Epidermal melanocyte (primary cell): Measurements from ENCODE around the gene PYGO2.
"Not testable (repeated sequence)": the region's sequence is repeated elsewhere in the genome, so short reads cannot be mapped to it uniquely, and the experiment has no call there.

Experiments
- DNase-seq: peaks from one replicate; pipeline ENCODE4 v3.0.0; 2011; ENCODE audit warnings: low spot score; ENCODE audit not compliant: insufficient read length

The PYGO2 gene

GRCh38 chr1:155000726-155001424 lies 39.3 kb upstream of the PYGO2 start:
- DNase-seq = peak; percentile 97

- DNase-seq = no peak
Measured at GRCh38 chr1:155000411-155000725, 38.8 kb upstream of the PYGO2 start.

GRCh38 chr1:154999571-155000410 lies 38.2 kb upstream of the PYGO2 start:
- no peak for DNase-seq

- no peak for DNase-seq
Measured at GRCh38 chr1:154998818-154999570, 37.4 kb upstream of the PYGO2 start.

GRCh38 chr1:154998201-154998780 lies 36.7 kb upstream of the PYGO2 start:
- DNase-seq = no peak

GRCh38 chr1:154996966-154997701 lies 35.6 kb upstream of the PYGO2 start:
- DNase-seq = no peak

GRCh38 chr1:154995301-154995983 lies 33.9 kb upstream of the PYGO2 start:
- peak; percentile 79 for DNase-seq

- no peak for DNase-seq
Measured at GRCh38 chr1:154994591-154994990, 33.0 kb upstream of the PYGO2 start.

- no peak for DNase-seq
Measured at GRCh38 chr1:154994269-154994587, 32.6 kb upstream of the PYGO2 start.

GRCh38 chr1:154993572-154994268 lies 32.1 kb upstream of the PYGO2 start, which contains the start of gene LENEP:
Gene LENEP, plus strand, starts transcription at chr1:154993586. Its CDS starts 22 bp downstream, at chr1:154993608.
- DNase-seq = no peak

- DNase-seq = no peak
Measured at GRCh38 chr1:154992721-154993571, 31.4 kb upstream of the PYGO2 start.

- DNase-seq = no peak
Measured at GRCh38 chr1:154990276-154990675, 28.7 kb upstream of the PYGO2 start.

GRCh38 chr1:154989195-154989860 lies 27.7 kb upstream of the PYGO2 start:
- DNase-seq = no peak

- no peak for DNase-seq
Measured at GRCh38 chr1:154988058-154988954, 26.7 kb upstream of the PYGO2 start.

- no peak for DNase-seq
Measured at GRCh38 chr1:154987326-154987725, 25.7 kb upstream of the PYGO2 start.

GRCh38 chr1:154986736-154987135 lies 25.2 kb upstream of the PYGO2 start:
- not testable (repeated sequence) for DNase-seq

GRCh38 chr1:154983776-154984466 lies 22.3 kb upstream of the PYGO2 start:
- DNase-seq = no peak
